Endodermal cell (in vitro differentiated cells): ENCODE results near the gene FAN1. TPM values are rescaled to one million over a fixed set of nuclear protein-coding genes. Genes with fewer than 3 reads are reported as not detected.

Experiments used
- DNase-seq: peaks from one replicate; pipeline ENCODE4 v3.0.0-alpha.2; 2017
- H3K27ac ChIP-seq: 2 replicates; pipeline ENCODE4 v1.5.1; 2013; ENCODE audit warnings: mild to moderate bottlenecking, low read depth, low read length, moderate library complexity
- H3K27me3 ChIP-seq: 2 replicates; pipeline ENCODE4 v1.6.1; 2013; ENCODE audit warnings: mild to moderate bottlenecking, low read length, moderate library complexity; ENCODE audit not compliant: insufficient read depth, control insufficient read depth, poor library complexity, severe bottlenecking
- H3K36me3 ChIP-seq: 2 replicates; pipeline ENCODE4 v1.7.0; 2013; ENCODE audit warnings: mild to moderate bottlenecking, low read length, moderate library complexity; ENCODE audit not compliant: control insufficient read depth, insufficient read depth
- H3K4me1 ChIP-seq: one replicate; pipeline ENCODE4 v1.7.0; 2013; ENCODE audit warnings: low read length; ENCODE audit not compliant: control insufficient read depth, insufficient read depth
- H3K4me3 ChIP-seq: 2 replicates; pipeline ENCODE4 v1.5.1; 2013; ENCODE audit warnings: mild to moderate bottlenecking, low read length, moderate library complexity
- H3K9ac ChIP-seq: 2 replicates; pipeline ENCODE4 v1.6.1; 2013; ENCODE audit warnings: mild to moderate bottlenecking, low read length, moderate library complexity; ENCODE audit not compliant: poor library complexity, severe bottlenecking; ENCODE audit errors: extremely low read depth
- H3K9me3 ChIP-seq: 2 replicates; pipeline ENCODE4 v1.6.1; 2013; ENCODE audit warnings: mild to moderate bottlenecking, low read length, moderate library complexity; ENCODE audit not compliant: control insufficient read depth
- H3K27ac Mint-ChIP-seq: 2 replicates; pipeline ENCODE4 v1.8.0; 2020; ENCODE audit warnings: mixed read lengths
- H3K27me3 Mint-ChIP-seq: 2 replicates; pipeline ENCODE4 v1.8.0; 2021; ENCODE audit warnings: mild to moderate bottlenecking, mixed read lengths; ENCODE audit not compliant: insufficient read depth
- H3K36me3 Mint-ChIP-seq: 2 replicates; pipeline ENCODE4 v1.8.0; 2020; ENCODE audit warnings: low read depth, mixed read lengths
- H3K4me1 Mint-ChIP-seq: 2 replicates; pipeline ENCODE4 v1.8.0; 2020; ENCODE audit warnings: mixed read lengths
- H3K4me3 Mint-ChIP-seq: 2 replicates; pipeline ENCODE4 v1.8.0; 2020; ENCODE audit warnings: mild to moderate bottlenecking, moderate library complexity, mixed read lengths
- H3K9me3 Mint-ChIP-seq: 2 replicates; pipeline ENCODE4 v1.8.0; 2020; ENCODE audit warnings: mild to moderate bottlenecking, mixed read lengths
- CTCF ChIP-seq: fragments of 200-600 bp; sonication (generic); conservative IDR thresholded peaks from 2 replicates; pipeline ENCODE4 v1.5.0; 2021; ENCODE audit warnings: antibody characterized with exemption, mild to moderate bottlenecking
- WGBS, 2 experiments: methylation state at CpG; one replicate each; pipeline versions ENCODE4 v1.1.5 to v1.1.7; 2013; ENCODE audit warnings: missing lambda C conversion rate in 2 of 2, mixed read lengths in 1 of 2; ENCODE audit not compliant: insufficient coverage in 1 of 2, insufficient read length in 1 of 2; 5-methylcytosine and 5-hydroxymethylcytosine counted together
- total RNA-seq, 2 donors: library from RNA; stranded (reverse); fragmentation: NEBNext Ultra II Directional in 1 of 2; extraction: Animal tissue kit (Norgen Biotek cat#: 25700) in 1 of 2; gene quantifications; 2 replicates in 1 of 2; 3 replicates in 1 of 2; pipeline ENCODE4 v1.2.1, GENCODE V29; 2021

The FAN1 gene
- total RNA-seq, 2 donors from 2014 or later: 20.0 to 25.9 TPM

- Mint-ChIP-seq H3K27ac (no peak overlapping the region), H3K36me3 (peaks cover 28% of the 10 kb centered on the region), H3K9me3 (no peaks in the 10 kb centered on the region), H3K27me3 (no peaks in the 10 kb centered on the region), H3K4me1 (peaks cover 3% of the 10 kb centered on the region), H3K4me3 (no peak overlapping the region)
- peaks cover 38% of the 10 kb centered on the region for H3K36me3 ChIP-seq
- H3K27me3 ChIP-seq: no peaks in the 10 kb centered on the region
- no peak overlapping the region for H3K4me3 ChIP-seq
- H3K27ac ChIP-seq: no peak overlapping the region
- no peaks in the 10 kb centered on the region for H3K9me3 ChIP-seq
- no peak overlapping the region for H3K9ac ChIP-seq
- no peaks in the 10 kb centered on the region for H3K4me1 ChIP-seq
- no peak for DNase-seq
- 83 to 100% methylated on average over 1 to 4 of the region's 5 CpGs for WGBS, 2 experiments
- TF ChIP-seq CTCF: no peak
Observed at GRCh38 chr15:30974112-30974511, 70.4 kb downstream of the FAN1 start.

- Mint-ChIP-seq H3K4me1 (no peaks in the 10 kb centered on the region), H3K36me3 (peaks cover 24% of the 10 kb centered on the region), H3K27ac (no peak overlapping the region), H3K9me3 (no peaks in the 10 kb centered on the region), H3K27me3 (no peaks in the 10 kb centered on the region), H3K4me3 (no peak overlapping the region)
- peaks cover 17% of the 10 kb centered on the region for H3K36me3 ChIP-seq
- no peak overlapping the region for H3K9ac ChIP-seq
- no peak overlapping the region for H3K4me3 ChIP-seq
- H3K4me1 ChIP-seq: no peaks in the 10 kb centered on the region
- no peaks in the 10 kb centered on the region for H3K27me3 ChIP-seq
- TF ChIP-seq CTCF: no peak
- no peaks in the 10 kb centered on the region for H3K9me3 ChIP-seq
- no peak overlapping the region for H3K27ac ChIP-seq
- no peak for DNase-seq
Observed at GRCh38 chr15:30978328-30978727, 74.6 kb downstream of the FAN1 start.

- H3K27me3 ChIP-seq: no peaks in the 10 kb centered on the region
- Mint-ChIP-seq H3K4me1 (no peaks in the 10 kb centered on the region), H3K36me3 (peaks cover 22% of the 10 kb centered on the region), H3K27ac (no peak overlapping the region), H3K27me3 (no peaks in the 10 kb centered on the region), H3K9me3 (no peaks in the 10 kb centered on the region), H3K4me3 (no peak overlapping the region)
- no peak for TF ChIP-seq CTCF
- H3K9ac ChIP-seq: no peak overlapping the region
- H3K9me3 ChIP-seq: no peaks in the 10 kb centered on the region
- H3K4me1 ChIP-seq: no peaks in the 10 kb centered on the region
- WGBS, 2 experiments: 94 to 100% methylated on average over 4 to 5 of the region's 5 CpGs
- H3K27ac ChIP-seq: no peak overlapping the region
- H3K4me3 ChIP-seq: no peak overlapping the region
- no peak for DNase-seq
- peaks cover 17% of the 10 kb centered on the region for H3K36me3 ChIP-seq
Observed at GRCh38 chr15:30979457-30979856, 75.7 kb downstream of the FAN1 start.
